Measurements from ENCODE around the gene TECR.

The TECR gene

DNA sequence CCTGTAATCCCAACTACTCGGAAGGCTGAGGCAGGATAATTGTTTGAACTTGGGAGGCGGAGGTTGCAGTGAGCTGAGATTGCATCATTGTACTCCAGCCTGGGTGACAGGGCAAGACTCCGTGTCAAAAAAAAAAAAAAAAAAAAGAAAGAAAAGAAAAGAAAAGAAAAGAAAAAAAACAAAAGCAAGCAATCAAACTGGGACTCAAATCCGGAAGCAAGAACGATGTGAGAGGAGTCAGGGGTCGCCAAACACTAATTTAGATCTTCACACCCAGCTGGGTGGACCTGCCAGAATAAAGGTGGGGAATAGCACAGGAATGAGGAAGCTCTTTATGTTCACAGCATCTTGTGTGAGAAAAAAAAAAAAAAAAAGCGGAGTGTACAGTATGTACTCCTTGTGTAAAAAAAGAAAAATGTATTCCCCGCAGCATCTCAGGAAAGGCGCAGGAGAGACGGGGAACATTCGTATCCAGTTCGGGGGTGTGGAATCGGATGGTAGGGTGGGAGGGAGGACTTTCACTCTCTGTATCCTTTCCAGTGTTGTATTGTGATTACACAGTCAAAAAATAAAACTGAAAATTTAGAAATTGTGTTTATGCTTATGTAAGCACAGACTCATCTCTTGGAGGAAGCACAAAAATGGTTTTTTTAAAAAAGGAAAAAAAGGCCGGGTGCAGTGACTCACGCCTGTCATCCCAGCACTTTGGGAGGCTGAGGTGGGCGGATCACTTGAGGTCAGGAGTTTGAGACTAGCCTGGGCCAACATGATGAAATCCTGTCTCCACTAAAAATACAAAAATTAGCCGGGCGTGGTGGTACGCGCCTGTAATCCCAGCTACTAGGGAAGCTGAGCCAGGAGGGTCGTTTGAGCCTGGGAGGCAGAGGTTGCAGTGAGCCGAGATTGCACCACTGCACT, 18.8 kb upstream of the TECR start:
- peak; percentile 69 for DNase-seq (ENCODE audit: low read depth)

DNA sequence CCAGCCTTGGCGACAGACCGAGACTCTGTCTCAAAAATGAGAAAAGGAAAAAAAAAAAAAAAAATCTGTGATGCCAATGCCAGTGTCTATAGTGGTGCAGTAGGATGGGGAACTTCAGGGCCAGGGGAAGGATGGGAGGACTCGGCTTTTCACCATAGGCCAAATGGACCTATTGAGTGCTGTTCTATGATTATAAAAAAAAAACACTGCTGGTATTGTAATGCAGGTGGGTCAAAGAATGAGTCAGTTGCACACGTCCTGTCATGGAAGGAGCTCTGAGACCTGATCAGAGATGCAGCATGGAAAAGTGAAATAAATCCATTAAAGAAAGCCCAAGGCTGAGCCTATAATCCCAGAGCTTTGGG, 18.2 kb upstream of the TECR start:
- DNase-seq (ENCODE audit: low read depth): no peak

DNA sequence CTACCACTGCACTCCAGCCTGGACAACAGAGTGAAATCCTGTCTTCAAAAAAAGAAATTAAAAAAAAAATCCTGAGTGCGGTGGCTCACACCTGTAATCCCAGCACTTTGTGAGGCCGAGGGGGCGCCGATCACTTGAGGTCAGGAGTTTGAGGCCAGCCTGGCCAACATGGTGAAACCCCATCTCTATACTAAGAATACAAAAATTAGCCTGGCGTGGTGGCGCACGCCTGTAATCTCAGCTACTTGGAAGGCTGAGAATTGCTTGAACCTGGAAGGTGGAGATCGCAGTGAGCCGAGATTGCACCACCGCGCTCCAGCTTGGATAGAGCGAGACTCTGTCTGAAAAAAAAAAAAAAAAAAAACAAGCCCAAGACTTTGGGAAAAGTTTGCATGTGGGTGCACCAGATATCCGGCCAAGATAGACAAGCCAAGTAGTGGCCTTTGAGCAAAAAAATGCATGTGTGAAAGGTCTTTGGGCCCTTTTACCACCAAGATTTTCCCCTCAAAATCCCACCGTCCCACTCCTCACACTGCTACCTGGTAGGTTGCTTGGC, 16.9 kb upstream of the TECR start:
- DNase-seq (ENCODE audit: low read depth): no peak

DNA sequence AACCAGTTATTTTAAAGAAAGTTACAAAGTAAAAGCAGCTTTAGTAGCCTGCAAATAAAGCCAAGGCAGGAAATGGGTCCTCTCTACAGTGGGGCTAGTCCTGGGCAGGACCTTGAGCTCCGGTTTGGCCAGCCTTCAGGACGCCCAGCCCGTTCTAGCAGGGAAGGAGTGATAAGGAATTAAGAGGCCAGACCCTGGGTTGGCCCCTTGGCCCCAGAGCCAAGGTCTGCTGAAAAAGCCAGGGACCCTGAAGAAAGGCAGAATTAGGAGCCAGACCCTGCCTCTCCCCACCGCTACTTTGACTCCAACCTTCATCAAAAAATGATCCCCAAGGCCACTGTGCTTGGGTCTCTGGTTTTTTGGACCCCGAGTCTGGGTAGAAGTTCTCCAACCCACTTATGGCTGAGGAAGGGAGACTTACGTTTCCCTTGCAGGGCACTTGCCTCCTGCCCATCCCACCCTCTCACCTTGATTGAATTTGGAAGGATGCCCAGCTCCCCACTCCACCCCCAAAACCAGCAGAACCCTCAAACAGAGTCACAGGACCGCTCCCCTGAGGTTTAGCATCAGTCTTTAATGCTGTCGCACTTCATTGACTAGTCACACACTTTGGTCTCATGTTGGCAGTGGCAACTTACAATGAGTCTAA, 15.1 kb upstream of the TECR start:
- DNase-seq (ENCODE audit: low read depth): no peak

DNA sequence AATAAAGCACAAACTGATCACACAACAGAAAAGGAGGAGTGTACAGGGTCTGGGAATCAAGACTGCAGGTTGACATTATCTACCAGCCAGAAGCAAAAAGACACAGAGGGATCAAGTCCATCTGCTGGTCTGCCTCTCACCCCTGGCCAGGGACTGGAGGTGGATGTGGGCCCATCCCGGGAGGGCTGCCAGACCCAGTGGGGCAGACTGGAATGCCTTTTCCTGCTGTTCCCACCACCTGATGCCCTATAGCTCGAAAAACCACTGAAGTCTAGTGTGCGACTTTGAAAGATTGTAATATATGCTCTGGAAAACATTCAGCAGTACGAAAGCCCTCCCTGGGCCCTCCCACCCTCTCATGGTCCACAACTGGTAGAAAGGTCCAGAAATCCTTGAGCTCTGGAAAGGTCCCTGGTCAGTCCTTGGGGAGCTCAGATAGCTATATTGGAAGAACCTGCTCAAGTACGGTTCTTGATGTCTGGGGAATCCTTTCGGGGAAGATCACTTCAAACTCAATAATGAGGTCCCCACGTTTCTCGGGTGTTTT, 13.8 kb upstream of the TECR start:
- no peak for DNase-seq (ENCODE audit: low read depth)

DNA sequence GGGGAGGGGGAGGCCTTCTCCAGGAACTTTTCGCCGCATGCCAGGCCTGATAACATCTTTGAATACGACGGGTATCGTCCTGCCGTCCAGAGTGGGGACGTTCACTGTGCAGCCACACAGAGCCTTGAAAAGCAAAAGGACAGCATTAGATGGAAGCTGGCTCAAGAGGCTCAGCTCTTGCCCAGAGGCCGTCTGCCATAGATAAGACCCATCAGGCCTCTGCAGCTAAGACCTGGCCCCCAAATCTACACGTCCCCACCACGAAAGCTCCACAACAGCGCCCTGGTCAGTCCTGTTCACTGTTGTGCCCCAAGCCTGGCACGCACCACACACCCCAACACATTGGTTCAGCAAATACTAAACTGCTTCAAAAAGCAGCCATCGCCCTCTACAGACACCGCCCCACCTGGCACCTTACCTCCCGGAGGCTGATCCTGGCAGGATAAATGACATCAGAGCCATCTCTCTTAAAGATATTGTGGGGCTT, 13.3 kb upstream of the TECR start:
- DNase-seq (ENCODE audit: low read depth): no peak

DNA sequence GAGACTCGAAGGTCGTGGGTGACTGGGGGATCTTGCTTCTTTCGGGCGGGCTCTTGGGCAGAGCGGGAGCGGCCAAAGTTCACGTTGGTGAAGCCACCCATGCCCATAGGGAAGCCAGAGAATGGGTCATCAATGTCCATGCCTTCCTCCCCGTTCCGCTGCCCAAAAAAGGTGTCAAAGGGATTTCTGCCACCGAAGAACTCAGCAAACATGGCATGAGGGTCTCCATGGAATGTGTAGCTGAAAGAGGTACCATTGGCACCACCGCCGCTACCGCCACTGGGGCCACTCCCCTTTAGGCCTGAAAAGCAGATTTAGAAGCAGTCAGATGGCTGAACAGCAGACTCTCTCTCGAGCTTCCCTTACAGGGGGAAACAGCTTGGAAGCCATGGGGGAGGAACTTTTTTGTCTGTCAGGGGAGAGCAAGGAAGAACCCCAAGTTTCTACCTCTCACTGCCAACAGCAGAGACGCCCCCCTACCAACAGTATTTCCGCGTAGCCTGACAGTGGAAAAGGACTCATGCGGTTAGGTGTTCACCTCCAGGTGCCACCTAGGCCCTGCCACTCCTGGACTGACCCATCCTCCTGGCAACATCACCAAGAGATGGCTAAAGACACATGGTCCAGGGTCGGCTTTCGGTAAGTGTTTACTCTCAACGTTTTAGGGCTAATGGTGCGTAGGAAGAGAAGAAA, 12.5 kb upstream of the TECR start:
- no peak for DNase-seq (ENCODE audit: low read depth)

DNA sequence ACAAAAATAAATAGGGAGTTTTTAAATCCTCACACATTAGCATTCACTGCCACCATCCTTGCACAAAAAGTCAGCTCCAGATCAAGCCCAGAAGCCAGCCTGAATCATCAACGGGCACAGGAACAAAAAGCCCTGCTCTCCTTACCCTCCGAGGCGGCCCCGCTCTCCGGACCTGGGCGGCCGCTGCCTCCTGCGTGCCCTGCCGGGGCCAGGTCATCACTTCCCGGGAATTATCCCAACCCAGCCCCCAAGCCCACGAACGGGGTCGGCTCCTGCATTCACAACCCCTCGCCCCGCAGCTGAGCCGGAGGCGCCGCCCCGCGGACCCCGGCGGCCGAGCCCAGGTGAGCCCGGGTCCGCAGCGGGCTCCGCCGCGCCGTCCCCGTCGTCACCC, 12.0 kb upstream of the TECR start:
- no peak for DNase-seq (ENCODE audit: low read depth)

DNA sequence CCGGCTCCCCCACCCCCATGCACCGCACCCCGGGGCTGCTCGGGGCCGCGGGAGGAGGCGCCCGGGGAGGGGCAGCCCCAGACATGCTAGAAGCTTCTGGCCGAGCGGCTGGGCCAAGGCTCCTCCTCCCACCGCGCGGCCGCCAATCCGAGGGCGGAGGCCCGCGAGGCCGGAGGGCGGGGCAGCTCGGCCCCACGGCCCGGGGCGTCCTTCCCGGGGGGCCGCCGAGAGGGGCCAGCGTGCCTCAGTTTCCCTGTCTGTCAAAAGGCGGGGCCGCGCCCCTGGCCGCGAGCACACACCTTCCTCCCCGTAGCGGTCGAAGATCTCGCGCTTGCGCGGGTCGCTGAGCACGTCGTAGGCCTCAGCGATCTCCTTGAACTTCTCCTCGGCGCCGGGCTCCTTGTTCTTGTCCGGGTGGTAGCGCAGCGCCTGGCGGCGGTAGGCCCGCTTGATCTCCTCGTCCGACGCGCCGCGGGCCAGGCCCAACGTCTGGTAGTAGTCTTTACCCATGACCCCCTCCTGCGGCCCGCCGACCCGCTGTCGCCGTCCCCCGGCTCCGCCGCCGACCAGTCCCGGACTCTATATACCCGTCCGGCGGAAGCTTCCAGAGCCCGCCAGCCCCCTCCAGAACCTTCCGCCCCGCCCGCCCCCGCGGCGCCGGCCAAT, 11.4 kb upstream of the TECR start, which contains the start of gene DNAJB1:
DNAJB1 (minus strand) TSS at position 558 of the 666 bp plus-strand sequence; CDS start at position 510, 48 bp downstream.
- no peak for DNase-seq (ENCODE audit: low read depth)

DNA sequence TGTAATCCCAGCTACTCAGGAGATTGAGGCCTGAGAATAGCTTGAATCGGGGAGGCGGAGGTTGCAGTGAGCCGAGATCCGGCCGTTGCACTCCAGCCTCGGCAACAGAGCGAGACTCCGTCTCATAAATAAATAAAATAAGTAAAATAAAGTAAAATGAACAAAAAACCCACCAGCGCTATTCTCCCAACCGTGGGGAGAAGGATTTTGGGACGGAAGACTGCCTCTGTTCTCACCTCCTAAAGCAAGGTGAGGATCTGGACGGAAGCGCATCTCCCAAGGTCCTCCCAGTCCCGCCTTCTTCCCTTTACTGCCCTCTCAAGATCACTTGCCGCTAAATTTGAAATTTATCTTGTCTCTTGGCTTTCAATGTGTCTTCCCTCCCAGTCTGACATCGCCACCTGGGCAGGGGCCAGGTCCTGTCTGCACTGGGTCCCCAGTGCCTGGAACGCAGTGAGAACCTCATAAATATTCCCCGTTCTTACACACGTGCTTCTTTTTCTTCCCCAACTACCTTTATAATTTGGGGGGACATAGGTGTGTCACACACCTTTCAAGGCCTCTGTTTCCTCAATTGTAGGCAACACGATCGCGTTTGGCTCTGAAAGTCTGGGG, 10.0 kb upstream of the TECR start:
- DNase-seq (ENCODE audit: low read depth): no peak

DNA sequence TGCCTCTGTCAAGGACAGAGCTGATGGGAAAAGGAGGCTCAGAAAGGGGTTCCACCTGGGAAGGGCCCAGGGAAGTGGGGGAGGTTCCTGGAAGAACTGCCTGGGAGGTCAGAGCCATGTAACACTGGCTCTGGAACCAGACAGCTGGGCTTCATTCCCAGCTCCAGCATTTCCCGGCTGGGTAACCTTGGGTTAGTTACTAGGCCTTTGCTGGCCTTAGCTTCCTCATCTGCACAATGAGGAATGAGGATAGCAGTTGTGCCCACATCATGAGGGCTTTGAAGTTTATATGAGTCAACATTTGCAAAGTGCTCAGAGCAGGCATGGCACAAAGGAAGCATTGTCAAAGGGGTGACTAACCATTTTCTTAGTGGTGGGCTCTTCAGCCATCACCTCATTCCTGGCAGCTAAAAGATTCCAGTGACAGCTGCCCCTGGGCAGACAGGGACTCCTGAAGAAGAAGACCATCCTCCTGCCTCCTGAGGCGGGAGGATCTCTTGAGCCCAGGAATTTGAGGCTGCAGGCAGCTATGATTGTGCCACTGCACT, 9.5 kb upstream of the TECR start:
- no peak for DNase-seq (ENCODE audit: low read depth)

DNA sequence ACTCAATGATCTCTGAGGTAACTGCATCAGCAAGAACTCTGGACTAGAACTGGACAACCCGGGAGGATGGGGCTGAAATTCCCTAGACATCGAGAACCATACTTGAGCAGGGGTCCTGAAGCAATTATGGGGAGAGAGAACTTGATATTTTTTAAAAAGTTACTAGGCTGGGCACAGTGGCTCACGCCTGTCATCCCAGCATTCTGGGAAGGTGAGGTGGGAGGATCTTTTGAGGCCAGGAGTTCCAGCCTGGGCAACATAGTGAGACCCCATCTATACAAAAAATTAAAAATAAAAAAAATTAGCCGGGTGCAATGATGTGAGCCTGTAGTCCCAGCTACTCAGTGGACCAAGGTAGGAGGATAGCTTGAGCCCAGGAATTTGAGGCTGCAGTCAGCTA, 8.9 kb upstream of the TECR start:
- DNase-seq (ENCODE audit: low read depth): no peak

DNA sequence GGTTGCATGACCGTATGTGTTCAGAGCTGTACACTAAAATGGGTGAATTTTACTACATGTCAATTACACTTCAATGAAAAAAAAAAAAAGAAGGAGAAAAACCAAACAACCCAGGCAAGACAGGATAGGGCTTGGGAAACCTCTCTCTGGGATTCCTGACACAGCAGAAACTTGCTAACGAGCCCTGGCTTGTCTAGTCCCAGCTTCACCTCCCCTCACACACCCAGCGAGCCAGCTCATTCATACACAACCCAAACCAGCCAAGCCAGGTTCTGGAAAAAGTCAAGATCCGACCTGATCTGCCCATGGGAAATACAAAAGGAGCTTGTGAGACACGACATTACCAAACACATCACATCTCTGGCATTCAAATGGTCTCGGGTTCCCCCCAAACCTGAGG, 3.7 kb upstream of the TECR start:
- no peak for DNase-seq (ENCODE audit: low read depth)

DNA sequence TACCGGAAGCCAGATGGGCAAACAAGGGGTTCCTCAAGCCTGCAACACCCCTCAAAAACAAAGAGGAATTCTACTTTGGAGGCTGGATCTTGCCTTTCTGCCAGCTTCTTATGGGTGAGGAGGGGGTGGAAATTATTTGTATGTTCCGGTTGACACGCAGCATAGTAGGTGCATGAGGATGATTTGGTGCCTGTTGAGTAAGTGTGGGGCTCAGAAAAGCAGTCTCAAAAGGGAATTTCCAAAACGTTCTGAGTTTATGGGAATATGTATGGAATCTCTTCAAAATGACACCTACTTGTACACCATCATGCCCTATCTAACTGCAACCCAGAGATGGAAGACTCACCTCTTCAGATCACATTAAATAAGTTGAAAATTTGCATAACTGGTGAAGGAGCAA, 3.0 kb upstream of the TECR start:
- DNase-seq (ENCODE audit: low read depth): no peak

DNA sequence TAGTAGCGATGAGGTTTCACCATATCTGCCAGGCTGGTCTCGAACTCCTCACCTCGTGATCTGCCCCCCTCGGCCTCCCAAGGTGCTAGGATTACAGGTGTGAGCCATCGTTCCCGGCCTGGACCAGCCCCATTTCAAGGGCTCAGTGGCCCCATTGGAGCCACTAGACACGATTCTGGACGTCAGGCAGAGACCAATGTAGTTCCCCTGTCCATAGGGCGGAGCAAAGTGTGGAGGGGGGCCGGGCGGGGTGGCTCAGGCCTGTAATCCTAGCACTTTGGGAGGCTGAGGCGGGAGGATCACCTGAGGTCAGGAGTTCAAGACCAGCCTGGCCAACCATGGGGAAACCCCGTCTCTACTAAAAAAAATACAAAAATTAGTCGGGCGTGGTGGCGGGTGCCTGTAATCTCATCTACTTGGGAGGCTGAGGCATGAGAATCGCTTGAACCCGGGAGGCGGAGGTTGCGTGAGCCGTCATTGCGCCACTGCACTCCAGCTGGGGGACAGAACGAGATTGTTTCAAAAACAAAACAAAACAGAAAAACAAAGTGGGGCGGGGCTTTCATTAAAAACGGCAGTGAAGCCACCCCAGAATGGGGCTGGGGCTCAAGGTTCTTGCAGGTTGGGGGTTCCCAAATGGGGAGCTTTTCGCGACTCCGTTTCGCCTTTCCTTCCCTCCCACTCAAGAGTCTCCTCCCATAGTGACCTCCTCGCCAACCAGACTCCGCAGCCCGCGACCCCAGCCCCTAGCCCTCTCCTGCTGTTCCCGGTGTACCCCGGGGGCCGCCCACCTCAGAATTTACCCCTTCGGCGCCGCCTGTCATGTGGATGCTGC, 758 bp upstream of the TECR start:
- no peak for DNase-seq (ENCODE audit: low read depth)

DNA sequence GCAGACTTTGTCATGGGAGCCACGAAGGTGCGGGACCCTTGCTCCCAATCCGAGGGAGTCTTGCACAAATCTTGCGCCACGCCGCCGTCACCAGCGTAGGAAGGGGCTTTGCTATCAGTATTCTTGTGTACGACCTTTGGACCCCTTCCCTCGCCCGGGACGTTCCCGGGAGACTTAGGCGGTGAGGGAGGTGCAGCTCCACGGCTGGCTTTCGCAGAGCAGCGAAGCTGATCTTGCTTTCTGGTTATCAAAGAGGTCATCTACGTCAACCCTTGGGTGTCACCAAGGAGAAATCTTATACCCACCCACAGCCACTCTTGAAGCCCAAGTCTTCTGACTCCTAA, 583 bp downstream of the TECR start:
- DNase-seq (ENCODE audit: low read depth): no peak

DNA sequence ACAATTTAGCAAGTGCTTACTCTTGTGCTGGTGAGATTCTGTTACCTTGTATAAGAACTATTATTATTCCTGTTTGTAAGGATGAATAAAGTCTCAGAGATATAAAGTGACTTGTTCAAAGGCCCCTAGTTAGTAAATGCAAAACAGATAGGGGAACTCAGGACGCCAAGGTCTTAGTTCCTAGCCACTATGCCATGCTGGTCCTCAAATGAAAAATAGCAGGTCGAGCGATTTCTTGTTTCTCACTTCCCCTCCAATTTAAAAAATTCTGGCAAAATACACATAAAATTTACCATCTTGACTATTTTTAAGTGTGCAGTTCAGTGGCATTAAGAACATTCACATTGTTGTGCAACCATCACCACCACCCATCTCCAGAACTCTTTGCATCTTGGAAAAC, 1.1 kb downstream of the TECR start:
- DNase-seq (ENCODE audit: low read depth): no peak

DNA sequence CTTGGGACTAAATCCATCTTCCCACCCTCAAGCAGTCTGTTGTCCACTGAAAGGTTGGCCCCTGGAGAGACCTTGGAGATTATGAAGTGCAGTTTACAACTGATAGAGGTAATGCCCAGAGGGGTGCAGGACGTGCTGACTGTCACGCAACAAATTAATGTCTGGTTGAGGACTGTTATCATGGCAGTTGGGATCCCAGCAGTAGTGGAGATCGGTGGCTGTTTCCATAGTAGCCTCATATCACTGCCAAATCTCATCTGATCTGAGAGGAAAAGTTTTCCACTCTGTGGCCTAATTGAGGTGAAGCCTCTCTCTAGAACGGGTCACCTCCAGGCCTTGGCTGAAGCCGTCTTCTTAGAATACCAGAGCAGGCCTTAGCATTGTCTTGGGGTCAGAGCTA, 4.1 kb downstream of the TECR start:
- no peak for DNase-seq (ENCODE audit: low read depth)

DNA sequence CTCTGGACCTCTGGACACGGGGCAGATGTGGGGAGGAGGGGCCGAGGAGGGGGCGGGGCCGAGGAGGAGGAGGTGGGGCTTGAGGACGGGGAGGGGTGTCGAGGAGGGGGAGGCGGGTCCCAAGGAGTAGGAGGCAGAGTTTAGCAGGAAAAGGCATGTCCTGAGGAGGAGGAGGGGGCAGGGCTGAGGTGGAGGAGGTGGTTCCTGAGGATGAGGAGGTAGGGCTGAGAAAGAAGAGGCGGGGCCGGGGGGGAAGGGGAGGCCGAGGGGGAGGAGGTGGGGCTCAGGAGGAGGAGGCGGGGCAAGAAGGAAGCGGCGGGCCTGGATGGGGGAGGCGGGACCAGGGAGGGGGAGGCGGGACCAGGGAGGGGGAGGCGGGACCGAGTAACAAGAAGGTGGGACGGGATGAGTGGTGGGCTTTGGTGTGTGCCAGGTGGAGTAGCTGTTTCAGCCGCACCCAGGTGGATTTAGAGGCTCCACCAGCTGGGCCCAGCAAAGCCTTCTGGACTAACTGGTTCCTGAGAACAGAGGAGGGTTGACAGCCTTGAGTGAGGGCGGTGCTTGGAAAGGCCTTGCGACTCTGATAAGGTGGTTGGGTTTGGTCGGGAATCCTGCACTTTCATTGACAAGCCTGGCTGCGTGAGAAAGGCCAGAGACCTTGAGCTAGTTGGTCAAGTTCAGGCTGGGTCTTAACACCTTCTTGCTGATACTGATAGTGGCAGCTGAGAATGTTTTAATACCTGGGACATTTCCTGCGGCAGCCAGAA, 7.7 kb downstream of the TECR start:
- no peak for DNase-seq (ENCODE audit: low read depth)

Measured in GM04503 (cell line).